ENCODE measurements around the gene TNRC6A. TPM values are rescaled to one million over a fixed set of nuclear protein-coding genes. Genes with fewer than 3 reads are reported as not detected.
"Not testable (repeated sequence)": the region's sequence is repeated elsewhere in the genome, so short reads cannot be mapped to it uniquely, and the experiment has no call there.

TNRC6A gene
- total RNA-seq, 1 donor from 2014 or later: 92.5 TPM

DNA sequence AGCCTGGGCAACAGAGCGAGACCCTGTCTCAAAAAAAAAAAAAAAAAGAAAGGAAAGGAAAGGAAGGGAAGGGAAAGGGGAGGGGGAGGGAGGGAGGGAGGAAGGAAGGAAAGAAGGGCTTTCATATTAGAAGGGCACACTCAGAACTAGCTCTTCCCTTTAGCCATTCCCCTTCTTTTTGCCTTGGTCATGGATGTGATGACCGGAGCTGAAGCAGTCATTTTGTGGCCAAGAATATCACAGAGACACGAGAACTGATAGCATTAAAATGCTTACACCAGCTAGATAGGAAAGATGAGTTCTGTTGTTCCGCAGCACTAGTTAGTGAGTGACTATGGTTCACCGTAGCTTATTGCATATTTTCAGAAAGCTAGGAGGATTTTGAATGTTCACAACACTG, 32.8 kb upstream of the TNRC6A start:
- H3K27me3 Mint-ChIP-seq: peaks cover 2% of the 10 kb centered on the region
- no peaks in the 10 kb centered on the region for H3K36me3 Mint-ChIP-seq (ENCODE audit: insufficient read depth)
- no peak for DNase-seq (ENCODE audit: low spot score, unreplicated experiment)
- no peak overlapping the region for H3K4me3 Mint-ChIP-seq (ENCODE audit: low read depth)
- peaks cover 2% of the 10 kb centered on the region for H3K4me1 Mint-ChIP-seq (ENCODE audit: low read depth)
- TF ChIP-seq CTCF (IDR thresholded peaks at IDR 0.05; ENCODE audit: unreplicated experiment): no peak
- H3K9me3 Mint-ChIP-seq (ENCODE audit: low read depth): no peaks in the 10 kb centered on the region
- H3K27ac Mint-ChIP-seq: no peak overlapping the region

GRCh38 chr16:24698308-24698707, 31.1 kb upstream of the TNRC6A start:
- DNase-seq (ENCODE audit: low spot score, unreplicated experiment): no peak
- TF ChIP-seq CTCF (IDR thresholded peaks at IDR 0.05; ENCODE audit: unreplicated experiment): no peak
- no peaks in the 10 kb centered on the region for H3K36me3 Mint-ChIP-seq (ENCODE audit: insufficient read depth)
- peaks cover 2% of the 10 kb centered on the region for H3K27me3 Mint-ChIP-seq
- H3K4me3 Mint-ChIP-seq (ENCODE audit: low read depth): no peak overlapping the region
- no peaks in the 10 kb centered on the region for H3K9me3 Mint-ChIP-seq (ENCODE audit: low read depth)
- H3K27ac Mint-ChIP-seq: no peak overlapping the region
- H3K4me1 Mint-ChIP-seq (ENCODE audit: low read depth): peaks cover 4% of the 10 kb centered on the region

- Mint-ChIP-seq H3K27ac (peak overlapping the region; percentile 43), H3K9me3 (ENCODE audit: low read depth) (no peaks in the 10 kb centered on the region), H3K27me3 (peaks cover 2% of the 10 kb centered on the region), H3K36me3 (ENCODE audit: insufficient read depth) (no peaks in the 10 kb centered on the region), H3K4me3 (ENCODE audit: low read depth) (no peak overlapping the region), H3K4me1 (ENCODE audit: low read depth) (peaks cover 4% of the 10 kb centered on the region)
- DNase-seq (ENCODE audit: low spot score, unreplicated experiment): no peak
- TF ChIP-seq CTCF (IDR thresholded peaks at IDR 0.05; ENCODE audit: unreplicated experiment): no peak
Measured at GRCh38 chr16:24699151-24699723, 30.2 kb upstream of the TNRC6A start.

- H3K9me3 Mint-ChIP-seq (ENCODE audit: low read depth): no peaks in the 10 kb centered on the region
- no peaks in the 10 kb centered on the region for H3K36me3 Mint-ChIP-seq (ENCODE audit: insufficient read depth)
- H3K27me3 Mint-ChIP-seq: peaks cover 2% of the 10 kb centered on the region
- no peak overlapping the region for H3K27ac Mint-ChIP-seq
- no peak overlapping the region for H3K4me3 Mint-ChIP-seq (ENCODE audit: low read depth)
- no peak for TF ChIP-seq CTCF (IDR thresholded peaks at IDR 0.05; ENCODE audit: unreplicated experiment)
- H3K4me1 Mint-ChIP-seq (ENCODE audit: low read depth): peaks cover 4% of the 10 kb centered on the region
- no peak for DNase-seq (ENCODE audit: low spot score, unreplicated experiment)
Measured at GRCh38 chr16:24700549-24701392, 28.7 kb upstream of the TNRC6A start.

- peaks cover 2% of the 10 kb centered on the region for H3K27me3 Mint-ChIP-seq
- H3K4me1 Mint-ChIP-seq (ENCODE audit: low read depth): peaks cover 4% of the 10 kb centered on the region
- H3K9me3 Mint-ChIP-seq (ENCODE audit: low read depth): no peaks in the 10 kb centered on the region
- no peak for DNase-seq (ENCODE audit: low spot score, unreplicated experiment)
- no peaks in the 10 kb centered on the region for H3K36me3 Mint-ChIP-seq (ENCODE audit: insufficient read depth)
- no peak for TF ChIP-seq CTCF (IDR thresholded peaks at IDR 0.05; ENCODE audit: unreplicated experiment)
- no peak overlapping the region for H3K4me3 Mint-ChIP-seq (ENCODE audit: low read depth)
- no peak overlapping the region for H3K27ac Mint-ChIP-seq
Measured at GRCh38 chr16:24701521-24701951, 27.9 kb upstream of the TNRC6A start.

GRCh38 chr16:24707760-24708159, 21.7 kb upstream of the TNRC6A start:
- H3K27ac Mint-ChIP-seq; H3K4me3 Mint-ChIP-seq (ENCODE audit: low read depth); DNase-seq (ENCODE audit: low spot score, unreplicated experiment); H3K27me3 Mint-ChIP-seq; H3K4me1 Mint-ChIP-seq (ENCODE audit: low read depth); H3K9me3 Mint-ChIP-seq (ENCODE audit: low read depth); H3K36me3 Mint-ChIP-seq (ENCODE audit: insufficient read depth): not testable (repeated sequence)

Data from progenitor cell of endocrine pancreas (in vitro differentiated cells).